Smooth muscle cell (in vitro differentiated cells): ENCODE measurements around the gene MROH9. TPM values are rescaled to one million over a fixed set of nuclear protein-coding genes. Genes with fewer than 3 reads are reported as not detected.

Experiments used
- DNase-seq: peaks from one replicate; lab custom pipeline; 2025; ENCODE audit not compliant: unreplicated experiment; lab: John Stamatoyannopoulos, UW
- H2AFZ ChIP-seq: fragments of 200-600 bp; sonication (generic); 2 replicates; pipeline ENCODE4 v1.6.0; 2016; ENCODE audit warnings: antibody characterized with exemption, low read depth, mild to moderate bottlenecking
- H3F3A ChIP-seq: fragments of 200-600 bp; sonication (generic); 2 replicates; pipeline ENCODE4 v1.6.0; 2017; ENCODE audit warnings: antibody characterized with exemption, low read depth
- H3K27ac ChIP-seq: fragments of 200-600 bp; sonication (generic); 2 replicates; pipeline ENCODE4 v1.5.1; 2016; ENCODE audit warnings: low read depth, mild to moderate bottlenecking
- H3K27me3 ChIP-seq: fragments of 200-600 bp; sonication (generic); 2 replicates; pipeline ENCODE4 v1.6.1; 2016; ENCODE audit warnings: low read depth, mild to moderate bottlenecking
- H3K36me3 ChIP-seq: fragments of 200-600 bp; sonication (generic); 2 replicates; pipeline ENCODE4 v1.5.1; 2016; ENCODE audit warnings: low read depth
- H3K4me1 ChIP-seq: fragments of 200-600 bp; sonication (generic); 2 replicates; pipeline ENCODE4 v1.5.1; 2016; ENCODE audit warnings: low read depth
- H3K4me2 ChIP-seq: fragments of 200-600 bp; sonication (generic); 2 replicates; pipeline ENCODE4 v1.6.0; 2016; ENCODE audit warnings: mild to moderate bottlenecking
- H3K4me3 ChIP-seq: fragments of 200-600 bp; sonication (generic); 2 replicates; pipeline ENCODE4 v1.5.1; 2016; ENCODE audit warnings: mild to moderate bottlenecking
- H3K79me2 ChIP-seq: fragments of 200-600 bp; sonication (generic); 2 replicates; pipeline ENCODE4 v1.6.0; 2016; ENCODE audit warnings: low read depth, mild to moderate bottlenecking
- H3K9ac ChIP-seq: fragments of 200-600 bp; sonication (generic); 2 replicates; pipeline ENCODE4 v1.6.0; 2016; ENCODE audit warnings: low read depth
- H3K9me3 ChIP-seq: fragments of 200-600 bp; sonication (generic); replicated peaks from 2 replicates; pipeline ENCODE4 v1.5.1; 2016; ENCODE audit warnings: low read depth
- H4K20me1 ChIP-seq: fragments of 200-600 bp; sonication (generic); 2 replicates; pipeline ENCODE4 v1.6.0; 2016; ENCODE audit warnings: low read depth
- WGBS: methylation state at CpG from one replicate; pipeline ENCODE4 v1.1.7; 2016; ENCODE audit warnings: low lambda C conversion rate; 5-methylcytosine and 5-hydroxymethylcytosine counted together
- microRNA counts: library from miRNA; unstranded; fragments of <30 nt; microRNA quantifications from one replicate; lab custom pipeline; 2016
- microRNA-seq: library from miRNA; unstranded; fragments of <30 nt; microRNA quantifications from one replicate; pipeline ENCODE4, GENCODE V29; 2016; ENCODE audit warnings: borderline number of aligned reads
- polyA plus RNA-seq: library from polyadenylated mRNA; unstranded; fragments of >200 nt; fragmentation: Nextera tagmentation; extraction: Ambion mirVana; gene quantifications from 2 replicates; pipeline ENCODE4 v1.2.1, GENCODE V29; 2016
- small RNA-seq: library from RNA; depleted of rRNA; stranded (forward); fragments of <200 nt; gene quantifications from one replicate; pipeline ENCODE3, GENCODE V24; 2014
- total RNA-seq: library from RNA; depleted of rRNA; stranded (reverse); fragments of >200 nt; gene quantifications from 2 replicates; pipeline ENCODE4 v1.2.3, GENCODE V29; 2014
- TF ChIP-seq, protein P1 (sequence below): fragments of 200-600 bp; sonication (generic); IDR thresholded peaks from 2 replicates; pipeline ENCODE4 v1.5.1; 2017; ENCODE audit warnings: borderline replicate concordance, mild to moderate bottlenecking, antibody characterized with exemption; ENCODE audit not compliant: insufficient read depth, poor library complexity, severe bottlenecking

The MROH9 gene
- total and polyA plus RNA-seq, 2 experiments from 2014 or later = not detected

- no peak overlapping the region for H2AFZ ChIP-seq
- no peak overlapping the region for H3K27ac ChIP-seq
- no peaks in the 10 kb centered on the region for H3K79me2 ChIP-seq
- TF ChIP-seq, protein P1, sequence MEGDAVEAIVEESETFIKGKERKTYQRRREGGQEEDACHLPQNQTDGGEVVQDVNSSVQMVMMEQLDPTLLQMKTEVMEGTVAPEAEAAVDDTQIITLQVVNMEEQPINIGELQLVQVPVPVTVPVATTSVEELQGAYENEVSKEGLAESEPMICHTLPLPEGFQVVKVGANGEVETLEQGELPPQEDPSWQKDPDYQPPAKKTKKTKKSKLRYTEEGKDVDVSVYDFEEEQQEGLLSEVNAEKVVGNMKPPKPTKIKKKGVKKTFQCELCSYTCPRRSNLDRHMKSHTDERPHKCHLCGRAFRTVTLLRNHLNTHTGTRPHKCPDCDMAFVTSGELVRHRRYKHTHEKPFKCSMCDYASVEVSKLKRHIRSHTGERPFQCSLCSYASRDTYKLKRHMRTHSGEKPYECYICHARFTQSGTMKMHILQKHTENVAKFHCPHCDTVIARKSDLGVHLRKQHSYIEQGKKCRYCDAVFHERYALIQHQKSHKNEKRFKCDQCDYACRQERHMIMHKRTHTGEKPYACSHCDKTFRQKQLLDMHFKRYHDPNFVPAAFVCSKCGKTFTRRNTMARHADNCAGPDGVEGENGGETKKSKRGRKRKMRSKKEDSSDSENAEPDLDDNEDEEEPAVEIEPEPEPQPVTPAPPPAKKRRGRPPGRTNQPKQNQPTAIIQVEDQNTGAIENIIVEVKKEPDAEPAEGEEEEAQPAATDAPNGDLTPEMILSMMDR = no peak
- H3K9me3 ChIP-seq = no peaks in the 10 kb centered on the region
- no peak overlapping the region for H3K4me2 ChIP-seq
- H3K36me3 ChIP-seq = no peaks in the 10 kb centered on the region
- H4K20me1 ChIP-seq = no peaks in the 10 kb centered on the region
- no peaks in the 10 kb centered on the region for H3K27me3 ChIP-seq
- WGBS = 73% methylated on average over 7 of the region's 7 CpGs
- no peak for DNase-seq
- H3K4me3 ChIP-seq = no peak overlapping the region
- H3K4me1 ChIP-seq = no peaks in the 10 kb centered on the region
- no peaks in the 10 kb centered on the region for H3F3A ChIP-seq
- no peak overlapping the region for H3K9ac ChIP-seq
Observed at GRCh38 chr1:171110621-171111326, 175.4 kb downstream of the MROH9 start.

DNA sequence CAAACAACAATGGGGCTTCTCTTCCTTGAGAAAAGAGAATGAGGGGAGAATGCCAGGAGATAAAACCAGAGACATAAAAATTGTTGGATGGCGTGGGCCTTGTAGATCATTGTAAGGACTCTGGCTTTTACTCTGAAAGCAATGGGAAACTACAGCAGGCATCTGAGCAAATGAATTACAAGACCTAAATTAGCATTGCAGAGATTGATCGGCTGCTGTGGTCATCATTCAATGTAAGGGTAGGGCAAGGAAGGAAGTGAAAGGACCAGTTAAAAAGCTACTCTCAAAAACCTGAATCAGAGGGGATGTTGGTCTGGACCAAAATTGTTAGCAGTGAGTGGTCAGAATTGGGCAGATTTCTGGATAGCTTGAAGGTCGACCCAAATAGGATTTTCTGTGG, 176.8 kb downstream of the MROH9 start:
- Histone ChIP-seq H3K27ac (no peak overlapping the region), H3F3A (no peaks in the 10 kb centered on the region), H3K9ac (no peak overlapping the region), H3K79me2 (no peaks in the 10 kb centered on the region), H3K4me1 (no peaks in the 10 kb centered on the region), H3K27me3 (no peaks in the 10 kb centered on the region), H3K4me3 (no peak overlapping the region), H4K20me1 (no peaks in the 10 kb centered on the region), H3K9me3 (no peaks in the 10 kb centered on the region), H3K4me2 (no peak overlapping the region), H3K36me3 (no peaks in the 10 kb centered on the region), H2AFZ (no peak overlapping the region)
- whole genome bisulfite sequencing = 92% methylated on average over 3 of the region's 3 CpGs
- no peak for DNase-seq
- TF ChIP-seq, protein P1 = no peak

DNA sequence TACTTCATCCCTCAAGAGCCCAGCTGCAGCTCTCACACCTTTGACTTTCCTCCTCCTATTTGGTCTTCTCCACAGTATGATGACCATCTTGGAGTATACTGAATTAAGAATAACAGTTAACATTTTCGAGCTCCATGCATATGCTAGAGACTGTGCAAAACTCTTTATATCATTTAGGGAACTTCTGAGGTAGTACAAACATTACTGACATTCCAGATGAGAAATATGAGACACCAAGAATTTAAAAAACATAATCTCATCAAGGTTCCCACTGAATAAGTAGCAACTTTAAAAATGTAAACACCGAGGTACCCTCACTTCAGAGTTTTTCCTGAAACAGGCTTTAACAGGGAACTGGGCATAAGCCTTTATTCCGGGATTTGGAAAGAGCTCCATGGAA, 178.0 kb downstream of the MROH9 start:
- H3K27ac ChIP-seq = no peak overlapping the region
- no peak overlapping the region for H2AFZ ChIP-seq
- 91% methylated on average over 3 of the region's 3 CpGs for WGBS
- no peak overlapping the region for H3K4me3 ChIP-seq
- H3K27me3 ChIP-seq = no peaks in the 10 kb centered on the region
- no peaks in the 10 kb centered on the region for H3K4me1 ChIP-seq
- H3F3A ChIP-seq = no peaks in the 10 kb centered on the region
- no peaks in the 10 kb centered on the region for H3K79me2 ChIP-seq
- H3K36me3 ChIP-seq = no peaks in the 10 kb centered on the region
- TF ChIP-seq, protein P1 = no peak
- no peak overlapping the region for H3K9ac ChIP-seq
- no peak for DNase-seq
- H3K9me3 ChIP-seq = no peaks in the 10 kb centered on the region
- H4K20me1 ChIP-seq = no peaks in the 10 kb centered on the region
- H3K4me2 ChIP-seq = no peak overlapping the region

MicroRNAs encoded within 50 kb of the gene (microRNA counts, 767-probe panel; counts per million panel counts)
- 183 counts per million for microRNA hsa-miR-1295a (lab: Ali Mortazavi, UCI)

Small RNAs within 50 kb of the gene (microRNA-seq; reads per million reads assigned to microRNA genes)
- gene MIR1295A = not detected
- gene MIR1295B = not detected

Small RNAs within 50 kb of the gene (small RNA-seq; reads per million reads assigned to genes)
- not detected for gene MIR1295A

Other genes starting within 250 kb of the MROH9 start
- not detected in 2 replicates for gene FMO3, start 155.4 kb downstream of the MROH9 start, total RNA-seq
- 0.33 TPM in 1 of 2 replicates, not detected in the other for gene FMO3, start 155.4 kb downstream of the MROH9 start, polyA plus RNA-seq
- gene FMO2, start 249.8 kb downstream of the MROH9 start, total RNA-seq = not detected in 2 replicates
- not detected in 2 replicates for gene FMO2, start 249.8 kb downstream of the MROH9 start, polyA plus RNA-seq